Measurements from ENCODE around the gene FARP2.

DNA sequence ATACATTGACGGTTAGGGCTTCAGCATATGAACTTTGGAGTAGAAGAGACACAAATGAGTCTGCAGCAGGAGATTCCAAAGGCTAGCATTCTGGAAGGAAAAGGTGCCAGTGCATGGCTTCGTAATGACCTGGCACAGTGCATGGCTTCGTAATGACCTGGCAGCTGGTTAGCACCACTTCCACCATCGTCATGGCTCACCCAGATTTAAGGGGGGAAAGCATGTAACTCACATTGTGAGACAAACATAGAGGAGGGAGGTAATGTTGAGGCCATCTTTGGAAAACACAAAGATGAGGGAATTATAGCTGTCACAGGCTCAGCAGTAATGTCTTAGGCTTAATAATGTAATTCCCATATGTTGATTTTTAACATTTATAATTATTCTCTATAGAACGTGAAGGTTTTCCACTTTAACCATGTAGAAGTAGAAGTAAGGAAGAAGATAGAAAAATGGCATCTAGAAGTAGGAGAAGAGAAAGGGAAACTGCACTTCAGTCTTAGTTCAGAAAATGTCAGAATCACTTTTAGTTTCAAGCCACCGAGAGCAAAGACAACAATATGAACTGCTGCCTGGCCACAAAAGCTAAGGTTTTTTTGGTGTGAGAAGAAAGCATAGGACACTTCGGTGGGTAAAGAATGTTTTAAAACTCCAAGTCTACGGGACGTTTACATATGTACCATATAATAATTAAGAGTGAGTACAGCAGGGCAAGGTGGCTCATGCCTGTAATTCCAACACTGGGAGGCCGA lies 159.1 kb downstream of the FARP2 start:
- TF ChIP-seq, protein P1, sequence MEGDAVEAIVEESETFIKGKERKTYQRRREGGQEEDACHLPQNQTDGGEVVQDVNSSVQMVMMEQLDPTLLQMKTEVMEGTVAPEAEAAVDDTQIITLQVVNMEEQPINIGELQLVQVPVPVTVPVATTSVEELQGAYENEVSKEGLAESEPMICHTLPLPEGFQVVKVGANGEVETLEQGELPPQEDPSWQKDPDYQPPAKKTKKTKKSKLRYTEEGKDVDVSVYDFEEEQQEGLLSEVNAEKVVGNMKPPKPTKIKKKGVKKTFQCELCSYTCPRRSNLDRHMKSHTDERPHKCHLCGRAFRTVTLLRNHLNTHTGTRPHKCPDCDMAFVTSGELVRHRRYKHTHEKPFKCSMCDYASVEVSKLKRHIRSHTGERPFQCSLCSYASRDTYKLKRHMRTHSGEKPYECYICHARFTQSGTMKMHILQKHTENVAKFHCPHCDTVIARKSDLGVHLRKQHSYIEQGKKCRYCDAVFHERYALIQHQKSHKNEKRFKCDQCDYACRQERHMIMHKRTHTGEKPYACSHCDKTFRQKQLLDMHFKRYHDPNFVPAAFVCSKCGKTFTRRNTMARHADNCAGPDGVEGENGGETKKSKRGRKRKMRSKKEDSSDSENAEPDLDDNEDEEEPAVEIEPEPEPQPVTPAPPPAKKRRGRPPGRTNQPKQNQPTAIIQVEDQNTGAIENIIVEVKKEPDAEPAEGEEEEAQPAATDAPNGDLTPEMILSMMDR (IDR thresholded peaks at IDR 0.05): no peak
- TF ChIP-seq POLR2A (IDR thresholded peaks at IDR 0.05): no peak

Measured in heart left ventricle (tissue), 13 donors.